Keratinocyte (primary cell): ENCODE results near the gene CDKN1C. TPM values are rescaled to one million over a fixed set of nuclear protein-coding genes. Genes with fewer than 3 reads are reported as not detected.

Source experiments
- DNase-seq: peaks from one replicate; pipeline ENCODE4 v3.0.0-alpha.2; 2011; ENCODE audit warnings: low read depth, missing footprints, low spot score
- FAIRE-seq: peaks from 2 replicates; lab custom pipeline; 2011; peaks lifted over from hg19 to GRCh38; lab: Jason Lieb, UNC
- H2AFZ ChIP-seq: 2 replicates; pipeline ENCODE4 v1.6.0; 2012; ENCODE audit warnings: low read length, control low read depth, inconsistent platforms; ENCODE audit not compliant: control insufficient read depth
- H3K27ac ChIP-seq: 2 replicates; pipeline ENCODE4 v1.5.1; 2011; ENCODE audit warnings: low read length; ENCODE audit not compliant: control insufficient read depth, insufficient read depth
- H3K27me3 ChIP-seq: 3 replicates; pipeline ENCODE4 v1.6.0; 2011; ENCODE audit warnings: low read length; ENCODE audit not compliant: control insufficient read depth, insufficient read depth; ENCODE audit errors: extremely low read depth
- H3K36me3 ChIP-seq, 2 experiments: 2 replicates in 1 of 2; 3 replicates in 1 of 2; pipeline ENCODE4 v1.5.1; 2011; ENCODE audit warnings: low read length in 2 of 2, mild to moderate bottlenecking in 1 of 2; ENCODE audit not compliant: control insufficient read depth in 2 of 2, insufficient read depth in 2 of 2; ENCODE audit errors: extremely low read depth in 1 of 2
- H3K4me1 ChIP-seq: 3 replicates; pipeline ENCODE4 v1.5.1; 2011; ENCODE audit warnings: low read length; ENCODE audit not compliant: control insufficient read depth, insufficient read depth; ENCODE audit errors: extremely low read depth
- H3K4me2 ChIP-seq: 3 replicates; pipeline ENCODE4 v1.6.0; 2011; ENCODE audit warnings: low read depth, low read length; ENCODE audit not compliant: control insufficient read depth, insufficient read depth; ENCODE audit errors: extremely low read depth
- H3K4me3 ChIP-seq, 3 experiments: fragments of 200-600 bp in 1 of 3; sonication (generic) in 1 of 3; 2 replicates in 2 of 3; 3 replicates in 1 of 3; pipeline ENCODE4 v1.5.1; 2011 to 2016; ENCODE audit warnings: low read length in 3 of 3, mild to moderate bottlenecking in 3 of 3, control low read depth in 2 of 3, inconsistent platforms in 1 of 3, low read depth in 1 of 3, mixed read lengths in 1 of 3, mixed run types in 1 of 3, moderate library complexity in 1 of 3; ENCODE audit not compliant: control insufficient read depth in 2 of 3, insufficient read depth in 2 of 3; ENCODE audit errors: extremely low read depth in 1 of 3
- H3K79me2 ChIP-seq: 2 replicates; pipeline ENCODE4 v1.6.0; 2012; ENCODE audit warnings: low read length; ENCODE audit not compliant: control insufficient read depth, insufficient read depth
- H3K9ac ChIP-seq: 3 replicates; pipeline ENCODE4 v1.6.0; 2011; ENCODE audit warnings: low read length; ENCODE audit not compliant: control insufficient read depth, insufficient read depth; ENCODE audit errors: extremely low read depth
- H3K9me1 ChIP-seq: 3 replicates; pipeline ENCODE4 v1.6.0; 2011; ENCODE audit warnings: low read length; ENCODE audit not compliant: control insufficient read depth, insufficient read depth; ENCODE audit errors: extremely low read depth
- H3K9me3 ChIP-seq: 2 replicates; pipeline ENCODE4 v1.5.1; 2012; ENCODE audit warnings: low read depth, low read length; ENCODE audit not compliant: control insufficient read depth
- H4K20me1 ChIP-seq: 3 replicates; pipeline ENCODE4 v1.6.0; 2011; ENCODE audit warnings: low read length; ENCODE audit not compliant: control insufficient read depth, insufficient read depth; ENCODE audit errors: extremely low read depth
- CTCF ChIP-seq, 3 experiments: IDR thresholded peaks in 1 of 3; conservative IDR thresholded peaks in 1 of 3; optimal IDR thresholded peaks in 1 of 3; 2 replicates in 2 of 3; 3 replicates in 1 of 3; pipeline versions ENCODE3 to v1.5.1; 2011; ENCODE audit warnings: low read length in 3 of 3, mild to moderate bottlenecking in 3 of 3, moderate library complexity in 2 of 3, control low read depth in 1 of 3, inconsistent platforms in 1 of 3; ENCODE audit not compliant: insufficient read depth in 2 of 3; ENCODE audit errors: extremely low read depth in 1 of 3
- EZH2 ChIP-seq: IDR thresholded peaks from one replicate; pipeline ENCODE4 v1.6.1; 2012; ENCODE audit warnings: inconsistent platforms, mild to moderate bottlenecking, low read length, moderate library complexity
- dilution Hi-C: fragments of 300-500 bp; cut with MboI; formaldehyde crosslinking; loops from one replicate; pipeline ENCODE4 v1.7.0; 2020; ENCODE audit warnings: low sequenced_read_pairs; ENCODE audit not compliant: extremely low pct_ligation_motif_present
- polyA plus RNA-seq, 5 experiments: library from polyadenylated mRNA; depleted of rRNA in 3 of 5; stranded (reverse) in 3 of 5; stranded (forward) in 1 of 5; unstranded in 1 of 5; fragments of >200 nt; gene quantifications; 1 replicate in 1 of 5; 2 replicates in 3 of 5; 3 replicates in 1 of 5; pipeline versions ENCODE4 v1.2.1 to v1.2.3, GENCODE V29; 2011 to 2012; ENCODE audit warnings: missing spikeins in 2 of 5, low read depth in 1 of 5, low replicate concordance in 1 of 5

Gene CDKN1C
- polyA plus RNA-seq, 1 donor (not counting 4 experiments of a cell fraction or from before 2014, with no cell fraction given) = 0.37 TPM

GRCh38 chr11:2849994-2850770, 35.4 kb downstream of the CDKN1C start:
- Histone ChIP-seq H3K79me2 (no peaks in the 10 kb centered on the region), H3K36me3 (no peaks in the 10 kb centered on the region), H3K9me3 (no peaks in the 10 kb centered on the region), H3K4me2 (no peak overlapping the region), H3K27me3 (peaks cover 17% of the 10 kb centered on the region), H3K9ac (no peak overlapping the region), H4K20me1 (no peaks in the 10 kb centered on the region), H3K4me1 (no peaks in the 10 kb centered on the region), H2AFZ (no peak overlapping the region), H3K9me1 (no peaks in the 10 kb centered on the region), H3K27ac (no peak overlapping the region), H3K4me3 (no peak overlapping the region)
- dilution Hi-C loops = no loop called here
- TF ChIP-seq EZH2 (no peak), CTCF (optimal IDR thresholded peaks at IDR 0.05 in 1 of 3, IDR thresholded peaks at IDR 0.05 in 1 of 3, conservative IDR thresholded peaks at IDR 0.05 in 1 of 3; ENCODE audit: extremely low read depth in 1 of 3, insufficient read depth in 2 of 3, low read length in 3 of 3) (no peak)
- FAIRE-seq = no peak
- no peak for DNase-seq

- Histone ChIP-seq H3K9me3 (no peaks in the 10 kb centered on the region), H4K20me1 (no peaks in the 10 kb centered on the region), H3K9me1 (no peaks in the 10 kb centered on the region), H3K9ac (no peak overlapping the region), H3K27me3 (peaks cover 17% of the 10 kb centered on the region), H2AFZ (no peak overlapping the region), H3K4me1 (no peaks in the 10 kb centered on the region), H3K4me2 (no peak overlapping the region), H3K27ac (no peak overlapping the region), H3K79me2 (no peaks in the 10 kb centered on the region), H3K36me3 (no peaks in the 10 kb centered on the region), H3K4me3 (no peak overlapping the region)
- DNase-seq = no peak
- dilution Hi-C loops = no loop called here
- no peak for TF ChIP-seq CTCF (optimal IDR thresholded peaks at IDR 0.05 in 1 of 3, IDR thresholded peaks at IDR 0.05 in 1 of 3, conservative IDR thresholded peaks at IDR 0.05 in 1 of 3; ENCODE audit: extremely low read depth in 1 of 3, insufficient read depth in 2 of 3, low read length in 3 of 3)
- TF ChIP-seq EZH2 = no peak
- no peak for FAIRE-seq
These were observed 37.1 kb downstream of the CDKN1C start for GRCh38 chr11:2848497-2848896.
